Neural progenitor cell (in vitro differentiated cells): ENCODE measurements around the gene CACNB1.

Experiments
- CTCF ChIP-seq: fragments of 200-600 bp; sonication (generic); IDR thresholded peaks from 2 replicates; pipeline ENCODE4 v1.5.1; 2017; ENCODE audit warnings: antibody characterized with exemption, mild to moderate bottlenecking
- EZH2phosphoT487 ChIP-seq: fragments of 200-600 bp; sonication (generic); IDR thresholded peaks from 2 replicates; pipeline ENCODE4 v1.6.1; 2017; ENCODE audit warnings: antibody characterized with exemption

GRCh38 chr17:39212841-39213480 lies 15.5 kb upstream of the CACNB1 start:
- TF ChIP-seq EZH2phosphoT487 (no peak), CTCF (no peak)
